Stomach (tissue), 4 donors: ENCODE measurements around the gene EBI3.

Experiments
- CTCF ChIP-seq, 7 experiments: fragments of 450-650 bp in 4 of 7; fragments of 200-600 bp in 3 of 7; sonication (generic) in 3 of 7; IDR thresholded peaks; one replicate each; pipeline ENCODE4 v1.5.1; 2016 to 2019; ENCODE audit warnings: antibody characterized with exemption in 7 of 7, control low read depth in 2 of 7, mild to moderate bottlenecking in 1 of 7
- EP300 ChIP-seq: sonication (generic); formaldehyde crosslinking; IDR thresholded peaks from one replicate; pipeline ENCODE4 v1.6.1; 2017; ENCODE audit warnings: antibody characterized with exemption
- POLR2AphosphoS5 ChIP-seq, 3 donors: sonication (generic); formaldehyde crosslinking; IDR thresholded peaks; one replicate each; pipeline ENCODE4 v1.6.1; 2016; ENCODE audit warnings: antibody characterized with exemption in 3 of 3

GRCh38 chr19:4238831-4239230, 9.5 kb downstream of the EBI3 start:
- TF ChIP-seq EP300 (no peak), CTCF (IDR thresholded peaks at IDR 0.05) (no peak), POLR2AphosphoS5 (IDR thresholded peaks at IDR 0.05) (no peak)
